ENCODE results near the gene PHACTR1. TPM values are rescaled to one million over a fixed set of nuclear protein-coding genes. Genes with fewer than 3 reads are reported as not detected.

PHACTR1 gene
- total and polyA plus RNA-seq, 9 of the 15 experiments (the other 6 are each of a cell fraction or from before 2014, with no cell fraction given) = 11.5 to 32.6 (median 22.0) TPM

DNA sequence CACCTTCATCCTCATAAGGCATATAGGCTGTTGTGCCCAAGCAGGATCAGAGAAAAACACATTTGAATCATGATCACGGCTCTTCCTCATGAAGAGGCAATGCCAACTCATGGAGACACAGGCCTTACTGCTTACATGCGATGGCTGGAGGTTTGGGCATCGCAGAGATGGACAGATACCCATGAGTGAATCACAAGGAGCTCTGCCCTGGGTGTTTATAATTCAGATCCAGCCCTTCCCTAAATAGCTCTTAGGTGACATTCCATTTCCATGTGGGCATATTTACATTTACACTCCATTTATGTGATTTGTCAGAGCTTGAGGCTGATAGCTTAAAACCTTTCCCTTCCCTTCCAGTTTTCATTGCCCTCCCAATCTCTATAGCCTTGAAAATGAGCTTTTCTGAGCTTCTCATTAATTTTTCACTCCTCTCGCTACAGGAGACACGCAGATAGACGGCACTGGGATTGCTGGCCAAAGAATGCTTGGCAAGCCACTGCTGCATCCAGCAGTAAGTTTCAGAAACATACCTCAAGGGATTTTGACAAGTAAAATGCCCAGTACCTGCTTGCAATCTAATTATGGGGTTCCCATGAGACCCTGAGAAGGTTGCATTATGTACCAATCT lies 362.6 kb downstream of the PHACTR1 start:
- in situ Hi-C loops (cut with MboI) = no loop called here
- WGBS (ENCODE audit: insufficient coverage, low coverage, missing lambda C conversion rate) = 0% methylated on average over 6 of the region's 6 CpGs
- no peak for TF ChIP-seq ZNF174 (CRISPR knock-in tag; IDR thresholded peaks at IDR 0.05)
- TF ChIP-seq ZKSCAN8 (CRISPR knock-in tag; IDR thresholded peaks at IDR 0.05) = no peak
- no peak for TF ChIP-seq FIP1L1 (IDR thresholded peaks at IDR 0.05; ENCODE audit: low read depth, low read length, poor library complexity, severe bottlenecking)
- no peak for TF ChIP-seq POLR2B (IDR thresholded peaks at IDR 0.05; ENCODE audit: low read depth, partially characterized antibody)
- TF ChIP-seq, protein P1, sequence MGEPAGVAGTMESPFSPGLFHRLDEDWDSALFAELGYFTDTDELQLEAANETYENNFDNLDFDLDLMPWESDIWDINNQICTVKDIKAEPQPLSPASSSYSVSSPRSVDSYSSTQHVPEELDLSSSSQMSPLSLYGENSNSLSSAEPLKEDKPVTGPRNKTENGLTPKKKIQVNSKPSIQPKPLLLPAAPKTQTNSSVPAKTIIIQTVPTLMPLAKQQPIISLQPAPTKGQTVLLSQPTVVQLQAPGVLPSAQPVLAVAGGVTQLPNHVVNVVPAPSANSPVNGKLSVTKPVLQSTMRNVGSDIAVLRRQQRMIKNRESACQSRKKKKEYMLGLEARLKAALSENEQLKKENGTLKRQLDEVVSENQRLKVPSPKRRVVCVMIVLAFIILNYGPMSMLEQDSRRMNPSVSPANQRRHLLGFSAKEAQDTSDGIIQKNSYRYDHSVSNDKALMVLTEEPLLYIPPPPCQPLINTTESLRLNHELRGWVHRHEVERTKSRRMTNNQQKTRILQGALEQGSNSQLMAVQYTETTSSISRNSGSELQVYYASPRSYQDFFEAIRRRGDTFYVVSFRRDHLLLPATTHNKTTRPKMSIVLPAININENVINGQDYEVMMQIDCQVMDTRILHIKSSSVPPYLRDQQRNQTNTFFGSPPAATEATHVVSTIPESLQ (CRISPR knock-in tag; IDR thresholded peaks at IDR 0.05) = no peak
- TF ChIP-seq EP300 (IDR thresholded peaks at IDR 0.05; ENCODE audit: low read length) = no peak
- TF ChIP-seq ELF4 (CRISPR knock-in tag; IDR thresholded peaks at IDR 0.05) = no peak
- TF ChIP-seq, protein P2, sequence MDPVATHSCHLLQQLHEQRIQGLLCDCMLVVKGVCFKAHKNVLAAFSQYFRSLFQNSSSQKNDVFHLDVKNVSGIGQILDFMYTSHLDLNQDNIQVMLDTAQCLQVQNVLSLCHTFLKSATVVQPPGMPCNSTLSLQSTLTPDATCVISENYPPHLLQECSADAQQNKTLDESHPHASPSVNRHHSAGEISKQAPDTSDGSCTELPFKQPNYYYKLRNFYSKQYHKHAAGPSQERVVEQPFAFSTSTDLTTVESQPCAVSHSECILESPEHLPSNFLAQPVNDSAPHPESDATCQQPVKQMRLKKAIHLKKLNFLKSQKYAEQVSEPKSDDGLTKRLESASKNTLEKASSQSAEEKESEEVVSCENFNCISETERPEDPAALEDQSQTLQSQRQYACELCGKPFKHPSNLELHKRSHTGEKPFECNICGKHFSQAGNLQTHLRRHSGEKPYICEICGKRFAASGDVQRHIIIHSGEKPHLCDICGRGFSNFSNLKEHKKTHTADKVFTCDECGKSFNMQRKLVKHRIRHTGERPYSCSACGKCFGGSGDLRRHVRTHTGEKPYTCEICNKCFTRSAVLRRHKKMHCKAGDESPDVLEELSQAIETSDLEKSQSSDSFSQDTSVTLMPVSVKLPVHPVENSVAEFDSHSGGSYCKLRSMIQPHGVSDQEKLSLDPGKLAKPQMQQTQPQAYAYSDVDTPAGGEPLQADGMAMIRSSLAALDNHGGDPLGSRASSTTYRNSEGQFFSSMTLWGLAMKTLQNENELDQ (CRISPR knock-in tag; IDR thresholded peaks at IDR 0.05; ENCODE audit: borderline replicate concordance) = no peak
- TF ChIP-seq, protein P3, sequence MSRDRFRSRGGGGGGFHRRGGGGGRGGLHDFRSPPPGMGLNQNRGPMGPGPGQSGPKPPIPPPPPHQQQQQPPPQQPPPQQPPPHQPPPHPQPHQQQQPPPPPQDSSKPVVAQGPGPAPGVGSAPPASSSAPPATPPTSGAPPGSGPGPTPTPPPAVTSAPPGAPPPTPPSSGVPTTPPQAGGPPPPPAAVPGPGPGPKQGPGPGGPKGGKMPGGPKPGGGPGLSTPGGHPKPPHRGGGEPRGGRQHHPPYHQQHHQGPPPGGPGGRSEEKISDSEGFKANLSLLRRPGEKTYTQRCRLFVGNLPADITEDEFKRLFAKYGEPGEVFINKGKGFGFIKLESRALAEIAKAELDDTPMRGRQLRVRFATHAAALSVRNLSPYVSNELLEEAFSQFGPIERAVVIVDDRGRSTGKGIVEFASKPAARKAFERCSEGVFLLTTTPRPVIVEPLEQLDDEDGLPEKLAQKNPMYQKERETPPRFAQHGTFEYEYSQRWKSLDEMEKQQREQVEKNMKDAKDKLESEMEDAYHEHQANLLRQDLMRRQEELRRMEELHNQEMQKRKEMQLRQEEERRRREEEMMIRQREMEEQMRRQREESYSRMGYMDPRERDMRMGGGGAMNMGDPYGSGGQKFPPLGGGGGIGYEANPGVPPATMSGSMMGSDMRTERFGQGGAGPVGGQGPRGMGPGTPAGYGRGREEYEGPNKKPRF (IDR thresholded peaks at IDR 0.05; ENCODE audit: low read depth, low read length) = no peak
- no peak for TF ChIP-seq NCOA1 (IDR thresholded peaks at IDR 0.05; ENCODE audit: low read depth)
- H3K79me2 ChIP-seq (ENCODE audit: control insufficient read depth, insufficient read depth, low read length) = no peaks in the 10 kb centered on the region
- no peaks in the 10 kb centered on the region for H3K9me3 ChIP-seq (replicated peaks; ENCODE audit: control insufficient read depth, insufficient read depth, low read depth, low read length)
- no peaks in the 10 kb centered on the region for H3K4me1 ChIP-seq (replicated peaks in 1 of 2; ENCODE audit: control insufficient read depth in 2 of 2, insufficient read depth in 2 of 2, low read length in 2 of 2)
- POLR2A ChIA-PET = interaction anchor here (1.7 kb wide), 1 partner anchor 19 kb away, joined by 4 read pairs; no protein-coding TSS in a partner anchor
- H3K27ac ChIP-seq (ENCODE audit: extremely low read depth, low read depth, low read length) = no peak overlapping the region
- no peak overlapping the region for H3K4me3 ChIP-seq
- no peak overlapping the region for H3K9ac ChIP-seq (ENCODE audit: insufficient read depth in 1 of 2, low read depth in 2 of 2, low read length in 2 of 2)
- no peaks in the 10 kb centered on the region for H3K36me3 ChIP-seq (ENCODE audit: control insufficient read depth, insufficient read depth, low read length)
- no peaks in the 10 kb centered on the region for H3K27me3 ChIP-seq (ENCODE audit: control insufficient read depth in 2 of 2, insufficient read depth in 2 of 2, low read length in 2 of 2)
- no TSS peak for BruUV-seq (replicated peaks)
- CTCF ChIA-PET (ENCODE audit: low intra/inter-chr PET ratio) = no interaction called here
- DNase-seq (ENCODE audit: extremely low read depth in 1 of 4, low spot score in 3 of 4) (no peak), ATAC-seq (no peak), FAIRE-seq (no peak)
- no peaks in the 10 kb centered on the region for H3K9me1 ChIP-seq (ENCODE audit: control insufficient read depth, insufficient read depth, low read length)
- no peaks in the 10 kb centered on the region for H4K20me1 ChIP-seq (replicated peaks; ENCODE audit: control insufficient read depth, insufficient read depth, low read length)
- intact Hi-C loops (cut with micrococcal nuclease) = no loop called here
- no peak overlapping the region for H3K4me2 ChIP-seq (ENCODE audit: insufficient read depth, low read length)
- H2AFZ ChIP-seq (ENCODE audit: low read depth, low read length) = no peak overlapping the region
